ENCODE results near the gene DEPP1. TPM values are rescaled to one million over a fixed set of nuclear protein-coding genes. Genes with fewer than 3 reads are reported as not detected.
"Not testable (repeated sequence)": the region's sequence is repeated elsewhere in the genome, so short reads cannot be mapped to it uniquely, and the experiment has no call there.

The DEPP1 gene, protein sequence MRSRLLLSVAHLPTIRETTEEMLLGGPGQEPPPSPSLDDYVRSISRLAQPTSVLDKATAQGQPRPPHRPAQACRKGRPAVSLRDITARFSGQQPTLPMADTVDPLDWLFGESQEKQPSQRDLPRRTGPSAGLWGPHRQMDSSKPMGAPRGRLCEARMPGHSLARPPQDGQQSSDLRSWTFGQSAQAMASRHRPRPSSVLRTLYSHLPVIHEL
- total RNA-seq (2021) (0.54 and 1.1 TPM in 2 replicates), Bru-seq, nascent RNA (percentile 20 among the genes with signal in this experiment), BruChase-seq, experiment 1, labeled RNA remaining after a 2-hour chase (percentile 16 among the genes with signal in this experiment), BruChase-seq, experiment 2, labeled RNA remaining after a 6-hour chase (percentile 11 among the genes with signal in this experiment)
- long read RNA-seq, partial matches to known transcripts, result 0 of 2 reads
- long read RNA-seq, other reads (novel, unspliced or antisense), result 0 of 2 reads

GRCh38 chr10:44978570-44979280 lies at the start of gene DEPP1:
DEPP1 (minus strand) TSS chr10:44978809; CDS start chr10:44978030, 779 bp downstream.
- H3K4me1 ChIP-seq (ENCODE audit: insufficient read depth, low read length, poor library complexity, severe bottlenecking), result peaks cover 31% of the 10 kb centered on the region
- H3K27ac ChIP-seq (ENCODE audit: low read depth, low read length, poor library complexity, severe bottlenecking), result peak within 1 kb of the TSS; percentile 63
- H3K36me3 ChIP-seq (ENCODE audit: insufficient read depth, low read length, poor library complexity, severe bottlenecking), result no peaks in the 10 kb centered on the region

GRCh38 chr10:45023426-45023825 lies 44.8 kb upstream of the DEPP1 start:
- H3K4me3 ChIP-seq (ENCODE audit: low read depth, low read length, poor library complexity, severe bottlenecking), result no peak overlapping the region
- BruUV-seq (replicated peaks), result no TSS peak
- DNase-seq (ENCODE audit: low spot score), result no peak
- ChIA-PET CTCF (no interaction called here), POLR2A (ENCODE audit: low non-redundant PET) (no interaction called here)
- no peaks in the 10 kb centered on the region for H3K4me1 ChIP-seq (ENCODE audit: insufficient read depth, low read length, poor library complexity, severe bottlenecking)
- no peak overlapping the region for H3K27ac ChIP-seq (ENCODE audit: low read depth, low read length, poor library complexity, severe bottlenecking)
- intact Hi-C loops (cut with micrococcal nuclease; ENCODE audit: unreplicated experiment), result no loop called here
- H3K27me3 ChIP-seq (replicated peaks; ENCODE audit: insufficient read depth, low read depth, low read length, poor library complexity), result no peaks in the 10 kb centered on the region
- H3K36me3 ChIP-seq (ENCODE audit: insufficient read depth, low read length, poor library complexity, severe bottlenecking), result no peaks in the 10 kb centered on the region
- no peaks in the 10 kb centered on the region for H3K9me3 ChIP-seq (ENCODE audit: low read depth, low read length, poor library complexity, severe bottlenecking)
- no peak for TF ChIP-seq CTCF (conservative IDR thresholded peaks at IDR 0.05; ENCODE audit: low read depth, low read length)
- no peak for TF ChIP-seq EZH2 (IDR thresholded peaks at IDR 0.05; ENCODE audit: borderline replicate concordance, low read depth, low read length, poor library complexity, severe bottlenecking)

More at GRCh38 chr10:44978570-44979280, at the start of gene DEPP1:
- Histone ChIP-seq H3K4me3 (ENCODE audit: low read depth, low read length, poor library complexity, severe bottlenecking) (peak within 1 kb of the TSS; percentile 18), H3K9me3 (ENCODE audit: low read depth, low read length, poor library complexity, severe bottlenecking) (no peaks in the 10 kb centered on the region), H3K27me3 (replicated peaks; ENCODE audit: insufficient read depth, low read depth, low read length, poor library complexity) (no peaks in the 10 kb centered on the region)
- TF ChIP-seq EZH2 (IDR thresholded peaks at IDR 0.05; ENCODE audit: borderline replicate concordance, low read depth, low read length, poor library complexity, severe bottlenecking), result no peak
- no peak for TF ChIP-seq CTCF (conservative IDR thresholded peaks at IDR 0.05; ENCODE audit: low read depth, low read length)
- BruUV-seq (replicated peaks), result no TSS peak
- ChIA-PET CTCF (interaction anchor here (1.0 kb wide), 1 partner anchor 46 kb away, joined by 3 read pairs; no protein-coding TSS in a partner anchor), POLR2A (ENCODE audit: low non-redundant PET) (no interaction called here)
- intact Hi-C loops (cut with micrococcal nuclease; ENCODE audit: unreplicated experiment), result loop anchor here (5.0 to 10.0 kb wide), 2 partner anchors 46 to 1304 kb away; no protein-coding TSS in a partner anchor
- peak; percentile 91 for DNase-seq (ENCODE audit: low spot score)

DNA sequence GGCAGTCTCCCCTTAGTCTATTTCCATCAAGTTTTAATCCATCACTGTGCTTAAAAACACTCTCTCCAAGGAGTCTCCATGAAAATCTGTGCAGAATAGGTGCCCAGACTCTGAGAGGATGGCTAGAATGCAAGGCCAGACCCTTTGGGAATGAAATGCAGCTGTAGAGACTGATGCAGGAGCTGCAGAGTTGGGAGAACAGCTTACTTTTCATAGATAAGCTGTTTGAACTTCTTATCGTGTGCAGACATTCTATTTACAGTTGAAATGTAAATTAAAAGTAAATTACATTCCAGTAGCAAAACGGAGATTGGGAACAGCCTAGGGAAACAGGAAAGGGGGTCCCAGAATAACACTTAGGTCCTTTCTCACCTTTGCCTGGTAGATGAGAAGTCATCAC lies 37.0 kb upstream of the DEPP1 start:
- intact Hi-C loops (cut with micrococcal nuclease; ENCODE audit: unreplicated experiment), result no loop called here
- no peaks in the 10 kb centered on the region for H3K4me1 ChIP-seq (ENCODE audit: insufficient read depth, low read length, poor library complexity, severe bottlenecking)
- ChIA-PET POLR2A (ENCODE audit: low non-redundant PET) (no interaction called here), CTCF (no interaction called here)
- no peaks in the 10 kb centered on the region for H3K9me3 ChIP-seq (ENCODE audit: low read depth, low read length, poor library complexity, severe bottlenecking)
- no peaks in the 10 kb centered on the region for H3K36me3 ChIP-seq (ENCODE audit: insufficient read depth, low read length, poor library complexity, severe bottlenecking)
- no TSS peak for BruUV-seq (replicated peaks)
- TF ChIP-seq CTCF (conservative IDR thresholded peaks at IDR 0.05; ENCODE audit: low read depth, low read length), result no peak
- TF ChIP-seq EZH2 (IDR thresholded peaks at IDR 0.05; ENCODE audit: borderline replicate concordance, low read depth, low read length, poor library complexity, severe bottlenecking), result no peak
- H3K4me3 ChIP-seq (ENCODE audit: low read depth, low read length, poor library complexity, severe bottlenecking), result no peak overlapping the region
- no peaks in the 10 kb centered on the region for H3K27me3 ChIP-seq (replicated peaks; ENCODE audit: insufficient read depth, low read depth, low read length, poor library complexity)
- DNase-seq (ENCODE audit: low spot score), result no peak
- H3K27ac ChIP-seq (ENCODE audit: low read depth, low read length, poor library complexity, severe bottlenecking), result no peak overlapping the region

DNA sequence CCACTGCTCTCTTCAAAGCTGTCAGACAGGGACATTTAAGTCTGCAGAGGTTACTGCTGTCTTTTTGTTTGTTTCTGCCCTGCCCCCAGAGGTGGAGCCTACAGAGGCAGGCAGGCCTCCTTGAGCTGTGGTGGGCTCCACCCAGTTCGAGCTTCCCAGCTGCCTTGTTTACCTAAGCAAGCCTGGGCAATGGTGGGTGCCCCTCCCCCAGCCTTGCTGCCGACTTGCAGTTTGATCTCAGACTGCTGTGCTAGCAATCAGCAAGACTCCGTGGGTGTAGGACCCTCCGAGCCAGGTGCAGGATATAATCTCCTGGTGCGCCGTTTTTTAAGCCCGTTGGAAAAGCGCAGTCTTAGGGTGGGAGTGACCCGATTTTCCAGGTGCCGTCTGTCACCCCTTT lies 35.9 kb upstream of the DEPP1 start:
- BruUV-seq (replicated peaks); H3K27me3 ChIP-seq (replicated peaks; ENCODE audit: insufficient read depth, low read depth, low read length, poor library complexity); H3K36me3 ChIP-seq (ENCODE audit: insufficient read depth, low read length, poor library complexity, severe bottlenecking); CTCF ChIA-PET; H3K9me3 ChIP-seq (ENCODE audit: low read depth, low read length, poor library complexity, severe bottlenecking); H3K4me1 ChIP-seq (ENCODE audit: insufficient read depth, low read length, poor library complexity, severe bottlenecking); DNase-seq (ENCODE audit: low spot score); POLR2A ChIA-PET (ENCODE audit: low non-redundant PET); H3K4me3 ChIP-seq (ENCODE audit: low read depth, low read length, poor library complexity, severe bottlenecking); H3K27ac ChIP-seq (ENCODE audit: low read depth, low read length, poor library complexity, severe bottlenecking); intact Hi-C loops (cut with micrococcal nuclease; ENCODE audit: unreplicated experiment): not testable (repeated sequence)

Data from A673 (cell line).